ENCODE measurements around the gene ZNF613.

ZNF613 gene

GRCh38 chr19:51986309-51987291 lies 59.3 kb downstream of the ZNF613 start, which contains the start of gene ZNF350:
ZNF350 (minus strand) TSS chr19:51986840; CDS start chr19:51974360, 12,480 bp downstream.
- peak; percentile 90 to 99 (median 97) for DNase-seq
- intact Hi-C loops (cut with DNase I): loop anchor here (2.0 to 10.0 kb wide), 2 partner anchors 58 to 60 kb away; partner anchors contain the start of genes ZNF432 and ZNF613

GRCh38 chr19:51993422-51993821 lies 66.2 kb downstream of the ZNF613 start:
- DNase-seq: no peak
- intact Hi-C loops (cut with DNase I): no loop called here

GRCh38 chr19:51994048-51994644 lies 66.9 kb downstream of the ZNF613 start:
- intact Hi-C loops (cut with DNase I): no loop called here
- DNase-seq: no peak

Measured in head of caudate nucleus (tissue), 42 donors.